ENCODE data around the gene KRTAP29-1. TPM values are rescaled to one million over a fixed set of nuclear protein-coding genes. Genes with fewer than 3 reads are reported as not detected.
"Not testable (repeated sequence)": the region's sequence is repeated elsewhere in the genome, so short reads cannot be mapped to it uniquely, and the experiment has no call there.

The KRTAP29-1 gene, protein sequence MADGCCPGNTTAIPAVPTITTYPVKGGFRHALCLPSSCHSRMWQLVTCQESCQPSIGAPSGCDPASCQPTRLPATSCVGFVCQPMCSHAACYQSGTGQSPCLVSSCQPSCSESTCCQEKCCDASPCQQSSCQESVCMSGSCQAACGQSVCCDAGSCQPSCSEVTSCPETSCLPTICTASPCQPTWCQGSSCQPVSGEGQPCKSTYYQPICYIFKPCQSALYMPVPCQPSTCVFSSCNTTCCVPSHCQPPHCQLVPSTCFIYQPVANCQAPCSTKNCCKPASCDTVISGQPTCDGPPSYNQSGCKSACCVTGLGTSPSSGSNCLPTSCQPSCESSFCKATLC
- not detected for total RNA-seq

DNA sequence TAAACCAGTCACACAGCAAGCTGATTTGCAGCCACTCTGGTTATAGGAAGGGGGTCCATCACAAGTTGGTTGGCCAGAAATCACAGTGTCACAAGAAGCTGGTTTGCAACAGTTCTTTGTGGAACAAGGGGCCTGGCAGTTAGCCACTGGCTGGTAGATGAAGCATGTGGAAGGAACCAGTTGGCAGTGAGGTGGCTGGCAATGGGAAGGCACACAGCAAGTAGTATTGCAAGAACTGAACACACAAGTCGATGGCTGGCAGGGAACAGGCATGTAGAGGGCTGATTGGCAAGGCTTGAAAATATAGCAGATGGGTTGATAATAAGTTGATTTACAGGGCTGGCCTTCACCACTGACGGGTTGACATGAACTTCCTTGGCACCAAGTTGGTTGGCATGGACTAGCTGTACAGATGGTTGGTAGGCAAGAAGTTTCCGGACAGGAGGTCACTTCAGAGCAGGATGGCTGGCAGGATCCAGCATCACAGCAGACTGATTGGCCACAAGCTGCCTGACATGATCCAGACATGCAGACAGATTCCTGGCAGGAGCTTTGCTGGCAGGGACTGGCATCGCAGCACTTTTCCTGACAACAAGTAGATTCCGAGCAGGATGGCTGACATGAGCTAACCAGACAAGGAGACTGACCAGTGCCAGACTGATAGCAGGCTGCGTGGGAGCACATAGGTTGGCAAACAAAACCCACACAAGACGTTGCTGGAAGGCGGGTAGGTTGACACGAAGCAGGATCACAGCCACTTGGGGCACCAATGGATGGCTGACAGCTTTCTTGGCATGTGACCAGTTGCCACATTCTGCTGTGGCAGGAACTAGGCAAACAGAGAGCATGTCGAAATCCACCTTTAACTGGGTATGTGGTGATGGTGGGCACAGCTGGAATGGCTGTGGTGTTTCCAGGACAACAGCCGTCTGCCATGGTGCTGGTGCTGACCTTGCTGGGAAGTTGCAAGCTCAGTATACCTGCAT lies at the start of gene KRTAP29-1:
KRTAP29-1 (minus strand) TSS at position 936 of the 986 bp plus-strand sequence; CDS start at position 936, 0 bp downstream.
- TF ChIP-seq, protein P1, sequence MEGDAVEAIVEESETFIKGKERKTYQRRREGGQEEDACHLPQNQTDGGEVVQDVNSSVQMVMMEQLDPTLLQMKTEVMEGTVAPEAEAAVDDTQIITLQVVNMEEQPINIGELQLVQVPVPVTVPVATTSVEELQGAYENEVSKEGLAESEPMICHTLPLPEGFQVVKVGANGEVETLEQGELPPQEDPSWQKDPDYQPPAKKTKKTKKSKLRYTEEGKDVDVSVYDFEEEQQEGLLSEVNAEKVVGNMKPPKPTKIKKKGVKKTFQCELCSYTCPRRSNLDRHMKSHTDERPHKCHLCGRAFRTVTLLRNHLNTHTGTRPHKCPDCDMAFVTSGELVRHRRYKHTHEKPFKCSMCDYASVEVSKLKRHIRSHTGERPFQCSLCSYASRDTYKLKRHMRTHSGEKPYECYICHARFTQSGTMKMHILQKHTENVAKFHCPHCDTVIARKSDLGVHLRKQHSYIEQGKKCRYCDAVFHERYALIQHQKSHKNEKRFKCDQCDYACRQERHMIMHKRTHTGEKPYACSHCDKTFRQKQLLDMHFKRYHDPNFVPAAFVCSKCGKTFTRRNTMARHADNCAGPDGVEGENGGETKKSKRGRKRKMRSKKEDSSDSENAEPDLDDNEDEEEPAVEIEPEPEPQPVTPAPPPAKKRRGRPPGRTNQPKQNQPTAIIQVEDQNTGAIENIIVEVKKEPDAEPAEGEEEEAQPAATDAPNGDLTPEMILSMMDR (IDR thresholded peaks at IDR 0.05; ENCODE audit: low read depth) = no peak

DNA sequence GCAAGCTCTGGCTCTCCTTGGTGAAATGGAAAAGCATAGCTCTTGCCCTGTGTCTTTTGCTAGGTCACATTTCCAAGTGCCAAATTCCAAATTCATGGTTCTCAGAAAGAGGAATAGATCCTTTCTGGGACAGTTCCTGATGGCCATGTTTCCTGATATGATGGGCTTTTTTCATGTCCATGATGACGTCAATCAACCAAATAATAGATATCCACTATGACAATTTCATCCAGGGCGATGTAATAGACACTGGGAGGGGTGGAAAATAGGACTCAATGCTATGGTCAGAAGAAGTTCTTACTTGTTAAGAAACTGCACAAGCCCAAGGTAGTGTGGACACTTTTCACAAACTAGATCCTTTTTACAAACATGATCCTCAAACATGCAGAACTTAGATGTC lies 48.5 kb upstream of the KRTAP29-1 start:
- TF ChIP-seq, protein P1 (IDR thresholded peaks at IDR 0.05; ENCODE audit: low read depth) = no peak

DNA sequence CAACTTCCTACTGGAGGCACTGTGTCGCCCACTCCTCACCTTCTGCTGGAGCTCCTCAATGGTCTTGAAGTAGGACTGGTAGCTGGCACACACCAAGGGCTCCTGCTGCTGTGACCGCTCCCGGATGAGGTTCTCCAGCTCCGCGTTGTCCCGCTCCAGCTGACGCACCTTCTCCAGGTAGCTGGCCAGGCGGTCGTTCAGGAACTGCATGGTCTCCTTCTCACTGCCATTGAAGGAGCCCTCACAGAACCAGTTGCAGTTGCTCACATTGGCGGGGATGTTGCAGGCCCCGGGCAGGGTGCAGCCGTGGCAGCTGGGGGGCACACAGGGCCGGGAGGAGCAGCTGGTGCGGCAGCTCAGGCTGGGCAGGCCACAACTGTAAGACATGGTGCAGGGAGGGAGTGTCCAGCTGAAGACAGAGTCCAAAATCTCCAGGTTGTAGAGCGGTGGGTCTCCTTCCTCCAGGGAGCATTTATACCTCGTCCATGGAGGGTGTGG lies 47.8 kb upstream of the KRTAP29-1 start, which contains the start of gene KRT33A:
KRT33A (minus strand) TSS at position 448 of the 498 bp plus-strand sequence; CDS start at position 387, 61 bp downstream.
- TF ChIP-seq, protein P1 (IDR thresholded peaks at IDR 0.05; ENCODE audit: low read depth) = not testable (repeated sequence)

DNA sequence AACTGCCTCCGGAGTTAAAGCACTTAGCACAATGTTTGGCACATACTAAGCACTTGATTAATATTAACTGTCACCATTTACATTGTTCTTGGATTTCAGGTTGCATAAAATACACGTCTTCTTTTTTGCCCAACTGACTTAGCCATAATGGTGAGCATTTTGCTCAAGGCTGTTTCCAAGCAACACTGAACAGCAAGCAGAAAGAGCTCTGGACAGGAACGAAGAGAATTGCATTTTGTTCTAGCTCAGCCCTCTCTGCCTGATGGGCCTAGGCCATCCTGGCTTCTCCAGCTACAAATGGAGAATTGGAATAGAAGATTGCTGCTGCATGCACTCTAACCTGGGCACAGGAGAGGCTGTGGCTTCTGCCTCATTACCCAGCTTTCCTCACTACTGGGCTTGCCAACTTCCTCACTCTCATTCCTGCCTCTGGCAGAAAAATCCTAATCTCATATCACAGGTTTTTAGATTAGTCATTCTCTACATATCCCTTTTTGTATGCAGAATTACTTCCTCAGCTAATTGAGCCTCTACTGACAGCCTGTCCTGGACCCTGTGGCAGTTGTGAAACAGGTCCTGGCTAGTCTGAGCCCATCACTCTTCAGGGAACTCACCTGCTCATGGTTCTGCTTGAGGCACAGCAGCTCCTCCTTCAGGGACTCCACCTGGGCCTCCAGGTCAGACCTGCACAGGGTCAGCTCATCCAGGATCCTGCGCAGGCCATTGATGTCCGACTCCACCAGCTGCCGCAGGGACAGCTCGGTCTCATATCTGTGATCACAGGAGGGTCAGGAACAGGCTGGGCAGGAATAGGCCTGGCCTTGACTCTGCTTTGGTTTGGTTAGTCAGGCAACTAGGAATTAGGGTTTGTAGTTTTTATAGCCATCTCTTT lies 45.5 kb upstream of the KRTAP29-1 start:
- TF ChIP-seq, protein P1 (IDR thresholded peaks at IDR 0.05; ENCODE audit: low read depth) = no peak

DNA sequence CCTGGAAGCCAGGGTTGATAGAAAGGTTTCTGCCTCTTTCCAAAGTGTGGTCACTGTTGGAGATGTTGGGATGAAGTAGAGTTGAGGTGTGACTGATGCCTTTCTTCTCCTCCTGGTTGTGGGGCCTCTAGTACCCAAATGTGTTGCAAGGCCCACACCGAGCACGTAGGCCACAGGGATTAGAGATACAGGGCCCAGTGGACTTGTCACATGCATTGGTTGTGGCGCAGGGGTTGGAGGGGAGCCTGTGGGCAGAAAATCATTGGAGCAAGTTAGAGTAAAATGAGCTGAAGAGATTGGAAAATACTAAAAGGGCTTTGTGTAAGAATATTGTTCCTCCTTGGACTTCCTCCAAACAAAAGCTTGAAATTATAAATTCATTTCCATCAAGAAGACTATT lies 43.3 kb upstream of the KRTAP29-1 start:
- TF ChIP-seq, protein P1 (IDR thresholded peaks at IDR 0.05; ENCODE audit: low read depth) = no peak

DNA sequence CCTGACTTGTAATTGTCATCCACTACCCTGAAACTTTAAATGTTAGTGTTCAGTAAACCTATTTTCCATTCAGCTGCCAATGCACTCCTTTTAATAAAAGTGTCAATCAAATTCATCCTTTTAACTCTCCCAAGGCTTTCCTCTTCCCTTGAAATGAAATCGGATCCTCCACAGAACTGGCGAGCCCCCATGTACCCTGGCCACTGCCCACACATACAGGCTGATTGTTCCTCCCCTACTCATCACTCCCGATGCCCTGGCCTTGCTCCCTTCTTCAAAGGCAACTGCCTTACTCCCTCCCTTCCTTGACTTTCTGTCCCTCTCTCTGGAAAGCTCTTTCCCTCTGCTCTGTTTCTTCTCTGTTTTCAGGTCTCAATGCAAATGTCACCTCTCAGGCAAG lies 40.4 kb upstream of the KRTAP29-1 start:
- TF ChIP-seq, protein P1 (IDR thresholded peaks at IDR 0.05; ENCODE audit: low read depth) = no peak
